Measurements from ENCODE around the gene DRD2. TPM values are rescaled to one million over a fixed set of nuclear protein-coding genes. Genes with fewer than 3 reads are reported as not detected.

DRD2 gene
- total and polyA plus RNA-seq, 9 donors, result 0.02 to 1.0 (median 0.25) TPM; not detected in 2

GRCh38 chr11:113407163-113407562, 68.0 kb downstream of the DRD2 start:
- 73 to 92% (median 84%) methylated on average over 2 to 3 of the region's 3 CpGs for WGBS, 3 donors
- no peak overlapping the region for H3K27ac ChIP-seq
- no peaks in the 10 kb centered on the region for H3K9me3 ChIP-seq
- intact Hi-C loops (cut with DNase I), result loop anchor here in 1 of 4 donors (5.0 kb wide), 1 partner anchor 50 kb away; no protein-coding TSS in a partner anchor
- no peaks in the 10 kb centered on the region for H3K36me3 ChIP-seq
- no peak overlapping the region for H3K4me3 ChIP-seq
- no peaks in the 10 kb centered on the region for H3K4me1 ChIP-seq (ENCODE audit: insufficient read depth)
- DNase-seq, result no peak
- no peak for TF ChIP-seq POLR2A (IDR thresholded peaks at IDR 0.05)
- H3K27me3 ChIP-seq, result no peaks in the 10 kb centered on the region

GRCh38 chr11:113405724-113406478, 69.3 kb downstream of the DRD2 start:
- H3K4me3 ChIP-seq, result no peak overlapping the region
- WGBS, 3 donors, result 54 to 75% (median 56%) methylated on average over 7 of the region's 7 CpGs
- no peaks in the 10 kb centered on the region for H3K27me3 ChIP-seq
- H3K27ac ChIP-seq, result no peak overlapping the region
- TF ChIP-seq CTCF (IDR thresholded peaks at IDR 0.05) (no peak), EP300 (IDR thresholded peaks at IDR 0.05) (no peak), POLR2A (IDR thresholded peaks at IDR 0.05) (no peak)
- no peaks in the 10 kb centered on the region for H3K36me3 ChIP-seq
- no peaks in the 10 kb centered on the region for H3K4me1 ChIP-seq (ENCODE audit: insufficient read depth)
- H3K9me3 ChIP-seq, result no peaks in the 10 kb centered on the region
- intact Hi-C loops (cut with DNase I), result loop anchor here in 1 of 4 donors (5.0 kb wide), 1 partner anchor 51 kb away; no protein-coding TSS in a partner anchor
- no peak for DNase-seq

DNA sequence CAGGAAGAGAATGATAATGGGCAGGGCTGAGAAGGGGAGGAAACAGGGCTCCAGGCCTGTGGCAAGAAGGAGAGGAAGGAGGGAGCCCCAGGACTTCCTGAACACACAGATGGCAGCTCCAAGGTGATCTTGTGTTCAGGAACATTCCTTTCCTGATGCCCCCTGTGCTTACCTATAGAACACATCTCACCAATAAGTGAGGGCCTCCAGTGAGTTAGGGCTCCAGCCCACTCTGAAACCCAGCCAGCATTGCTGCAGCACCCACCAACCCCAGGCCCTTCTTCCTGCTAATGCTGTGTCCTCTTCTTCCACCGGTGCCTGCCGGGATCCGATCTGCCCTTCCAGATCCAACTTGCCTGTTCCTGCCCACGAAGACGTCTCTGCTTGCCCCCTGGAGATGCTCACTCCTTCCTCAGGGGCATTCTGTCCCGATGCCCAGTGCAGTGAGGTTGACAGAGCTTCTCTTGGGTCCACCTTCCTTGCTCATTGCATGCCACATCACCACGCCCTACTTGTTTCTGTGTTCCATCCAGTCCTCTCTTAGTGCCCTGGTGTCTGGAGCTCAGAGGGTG, 70.3 kb downstream of the DRD2 start:
- WGBS, 3 donors, result 89 to 93% (median 90%) methylated on average over 7 of the region's 7 CpGs
- intact Hi-C loops (cut with DNase I), result loop anchor here in 1 of 4 donors (5.0 kb wide), 1 partner anchor 52 kb away; no protein-coding TSS in a partner anchor

GRCh38 chr11:113401718-113402117, 73.5 kb downstream of the DRD2 start:
- DNase-seq, result no peak
- WGBS, 3 donors, result 31 to 42% (median 35%) methylated on average over 2 of the region's 2 CpGs
- Histone ChIP-seq H3K9me3 (no peaks in the 10 kb centered on the region), H3K27ac (no peak overlapping the region), H3K27me3 (no peaks in the 10 kb centered on the region), H3K4me3 (no peak overlapping the region), H3K4me1 (ENCODE audit: insufficient read depth) (no peaks in the 10 kb centered on the region), H3K36me3 (no peaks in the 10 kb centered on the region)
- intact Hi-C loops (cut with DNase I), result no loop called here
- TF ChIP-seq EP300 (IDR thresholded peaks at IDR 0.05) (no peak), POLR2A (IDR thresholded peaks at IDR 0.05) (no peak), CTCF (IDR thresholded peaks at IDR 0.05) (no peak)

More for the DNA sequence above, 70.3 kb downstream of the DRD2 start:
- Histone ChIP-seq H3K27ac (no peak overlapping the region), H3K27me3 (no peaks in the 10 kb centered on the region), H3K9me3 (no peaks in the 10 kb centered on the region), H3K36me3 (no peaks in the 10 kb centered on the region), H3K4me1 (ENCODE audit: insufficient read depth) (no peaks in the 10 kb centered on the region), H3K4me3 (no peak overlapping the region)
- no peak for DNase-seq
- TF ChIP-seq CTCF (IDR thresholded peaks at IDR 0.05) (no peak), POLR2A (IDR thresholded peaks at IDR 0.05) (no peak), EP300 (IDR thresholded peaks at IDR 0.05) (no peak)
